Activated CD8-positive, alpha-beta memory T cell treated with anti-CD3 and anti-CD28 coated beads for 48 hours (primary cell): ENCODE results near the gene TMTC2.

Experiments
- DNase-seq, 3 experiments: peaks; one replicate each; pipeline ENCODE4 v3.0.0-alpha.2; 2020; ENCODE audit warnings: low read depth in 2 of 3, low spot score in 2 of 3

Gene TMTC2

GRCh38 chr12:82950356-82950755 is 263.6 kb downstream of the TMTC2 start:
- DNase-seq: no peak

GRCh38 chr12:82952946-82953345 is 266.2 kb downstream of the TMTC2 start:
- no peak for DNase-seq

- DNase-seq: no peak
These were observed 266.7 kb downstream of the TMTC2 start for GRCh38 chr12:82953397-82953796.

- DNase-seq: no peak
These were observed 267.4 kb downstream of the TMTC2 start for GRCh38 chr12:82954064-82954463.

- DNase-seq: no peak
These were observed 267.9 kb downstream of the TMTC2 start for GRCh38 chr12:82954572-82954971.

GRCh38 chr12:82955043-82955442 is 268.3 kb downstream of the TMTC2 start:
- DNase-seq: no peak

GRCh38 chr12:82958966-82959365 is 272.3 kb downstream of the TMTC2 start:
- no peak for DNase-seq

- no peak for DNase-seq
These were observed 273.1 kb downstream of the TMTC2 start for GRCh38 chr12:82959821-82960220.

GRCh38 chr12:82961835-82962234 is 275.1 kb downstream of the TMTC2 start:
- no peak for DNase-seq

GRCh38 chr12:82963956-82964355 is 277.2 kb downstream of the TMTC2 start:
- DNase-seq: no peak

- DNase-seq: no peak
These were observed 277.7 kb downstream of the TMTC2 start for GRCh38 chr12:82964446-82964845.

- no peak for DNase-seq
These were observed 279.4 kb downstream of the TMTC2 start for GRCh38 chr12:82966001-82966559.

- DNase-seq: no peak
These were observed 282.1 kb downstream of the TMTC2 start for GRCh38 chr12:82968631-82969367.

- DNase-seq: no peak
These were observed 283.9 kb downstream of the TMTC2 start for GRCh38 chr12:82970614-82971013.

GRCh38 chr12:82971584-82971983 is 284.9 kb downstream of the TMTC2 start:
- DNase-seq: no peak

GRCh38 chr12:82972624-82973023 is 285.9 kb downstream of the TMTC2 start:
- DNase-seq: no peak

- no peak for DNase-seq
These were observed 286.9 kb downstream of the TMTC2 start for GRCh38 chr12:82973592-82973991.

- no peak for DNase-seq
These were observed 294.4 kb downstream of the TMTC2 start for GRCh38 chr12:82981150-82981549.

GRCh38 chr12:82994117-82994516 is 307.4 kb downstream of the TMTC2 start:
- no peak for DNase-seq

GRCh38 chr12:82996168-82996812 is 309.6 kb downstream of the TMTC2 start:
- DNase-seq: no peak

GRCh38 chr12:82998509-82998908 is 311.8 kb downstream of the TMTC2 start:
- DNase-seq: no peak

GRCh38 chr12:83003026-83003425 is 316.3 kb downstream of the TMTC2 start:
- no peak for DNase-seq
